Activated CD8-positive, alpha-beta T cell treated with anti-CD3 and anti-CD28 coated beads for 36 hours (primary cell): ENCODE results near the gene NFATC2. TPM values are rescaled to one million over a fixed set of nuclear protein-coding genes. Genes with fewer than 3 reads are reported as not detected.
"Not testable (repeated sequence)": the region's sequence is repeated elsewhere in the genome, so short reads cannot be mapped to it uniquely, and the experiment has no call there.

ENCODE experiments used
- ATAC-seq: fragments of 200-7000 bp; cut with Tn5 transposase; one replicate; pipeline ENCODE4 v1.10.0; 2021; ENCODE audit warnings: mild to moderate bottlenecking, moderate library complexity
- CTCF ChIA-PET: fragments of 350-600 bp; sonication (Branson Sonifier 250); formaldehyde crosslinking; loops from one replicate; lab custom pipeline; 2021; ENCODE audit warnings: antibody characterized with exemption; lab: Charles Lee
- POLR2A ChIA-PET: fragments of 350-600 bp; sonication (Branson Sonifier 250); formaldehyde crosslinking; loops from one replicate; lab custom pipeline; 2021; ENCODE audit warnings: antibody characterized with exemption; lab: Charles Lee
- DNase-seq: peaks from one replicate; pipeline ENCODE4 v3.0.0-alpha.2; 2020
- H3K27ac Mint-ChIP-seq: one replicate; pipeline ENCODE4 v1.8.0; 2021; ENCODE audit warnings: mild to moderate bottlenecking, mixed read lengths
- H3K27me3 Mint-ChIP-seq: one replicate; pipeline ENCODE4 v1.8.0; 2021; ENCODE audit warnings: mixed read lengths
- H3K36me3 Mint-ChIP-seq: one replicate; pipeline ENCODE4 v1.8.0; 2021; ENCODE audit warnings: low read depth, mixed read lengths
- H3K4me1 Mint-ChIP-seq: one replicate; pipeline ENCODE4 v1.8.0; 2021; ENCODE audit warnings: low read depth, mixed read lengths
- H3K4me3 Mint-ChIP-seq: one replicate; pipeline ENCODE4 v1.8.0; 2021; ENCODE audit warnings: mild to moderate bottlenecking, moderate library complexity, mixed read lengths
- H3K9me3 Mint-ChIP-seq: one replicate; pipeline ENCODE4 v1.8.0; 2021; ENCODE audit warnings: mixed read lengths
- CTCF ChIP-seq: fragments of 200-600 bp; IDR thresholded peaks from one replicate; pipeline ENCODE4 v1.8.0; 2022; ENCODE audit warnings: antibody characterized with exemption, mild to moderate bottlenecking
- intact Hi-C: fragments of 100-400 bp; cut with micrococcal nuclease; formaldehyde crosslinking; loops from one replicate; pipeline ENCODE4 v1.10.0; 2022
- total RNA-seq, 2 experiments: library from RNA; stranded (reverse); gene quantifications; one replicate each; pipeline ENCODE4 v1.2.3, GENCODE V29; 2021

The NFATC2 gene
- total RNA-seq, 2 experiments from 2014 or later = 38.3 to 40.9 TPM

DNA sequence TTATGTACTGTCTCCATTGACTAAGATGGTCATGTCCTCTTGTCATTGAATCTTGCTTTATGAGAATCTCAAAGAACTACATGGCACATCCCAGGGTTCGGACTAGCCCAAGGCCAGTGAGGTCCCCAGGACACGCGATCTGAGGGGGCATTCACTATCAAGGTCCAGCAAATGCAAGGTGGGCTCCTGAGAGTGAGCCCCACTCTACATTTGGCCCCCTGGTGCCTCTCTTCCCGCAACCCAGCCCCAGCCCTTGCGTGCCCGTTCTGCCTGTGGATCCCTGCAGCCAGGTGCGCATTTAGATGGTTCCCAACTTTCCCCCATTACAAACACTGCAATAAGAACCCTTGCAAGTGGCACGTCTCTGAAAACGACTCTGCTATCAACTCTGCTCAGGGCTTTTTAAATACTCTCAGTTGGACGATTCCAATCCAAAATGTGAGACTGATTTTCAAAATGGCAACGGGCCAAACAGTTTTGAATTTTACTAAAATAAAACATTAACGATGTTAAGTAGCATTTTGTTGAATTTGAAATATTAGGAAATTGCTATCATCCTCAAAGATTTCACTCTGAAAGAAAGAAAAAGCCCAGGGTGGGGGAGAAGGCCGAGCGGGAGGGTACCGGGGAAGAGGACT is 59.6 kb downstream of the NFATC2 start:
- peaks cover 2% of the 10 kb centered on the region for H3K9me3 Mint-ChIP-seq
- peaks cover 78% of the 10 kb centered on the region for H3K36me3 Mint-ChIP-seq
- ATAC-seq (no peak), DNase-seq (no peak)
- POLR2A ChIA-PET = interaction anchor here (1.2 to 4.1 kb wide), 6 partner anchors 11 to 46 kb away, joined by 4 to 56 read pairs (median 16); no protein-coding TSS in a partner anchor
- H3K27me3 Mint-ChIP-seq = no peaks in the 10 kb centered on the region
- H3K4me1 Mint-ChIP-seq = peaks cover 94% of the 10 kb centered on the region
- H3K27ac Mint-ChIP-seq = peak overlapping the region; percentile 99
- TF ChIP-seq CTCF = no peak
- no peak overlapping the region for H3K4me3 Mint-ChIP-seq
- intact Hi-C loops = no loop called here
- CTCF ChIA-PET = interaction anchor here (1.7 to 3.1 kb wide), 3 partner anchors 10 to 59 kb away, joined by 9 to 18 read pairs (median 10); partner anchors contain the start of gene NFATC2

GRCh38 chr20:51481341-51481914 is 61.1 kb downstream of the NFATC2 start:
- peak; percentile 80 for DNase-seq
- Mint-ChIP-seq H3K27me3 (no peaks in the 10 kb centered on the region), H3K27ac (peak overlapping the region; percentile 99), H3K4me1 (peaks cover 91% of the 10 kb centered on the region), H3K36me3 (peaks cover 79% of the 10 kb centered on the region), H3K4me3 (peak overlapping the region; percentile 65), H3K9me3 (peaks cover 5% of the 10 kb centered on the region)
- no peak for TF ChIP-seq CTCF
- CTCF ChIA-PET = interaction anchor here (0.7 to 3.1 kb wide), 10 partner anchors 8 to 114 kb away, joined by 3 to 18 read pairs (median 7); partner anchors contain the start of gene NFATC2
- intact Hi-C loops = loop anchor here (1.0 to 2.0 kb wide), 3 partner anchors 16 to 59 kb away; no protein-coding TSS in a partner anchor
- peak; percentile 28 for ATAC-seq
- POLR2A ChIA-PET = interaction anchor here (0.5 to 4.1 kb wide), 15 partner anchors 10 to 81 kb away, joined by 3 to 56 read pairs (median 10); partner anchors contain the start of gene NFATC2

GRCh38 chr20:51480507-51481270 is 61.8 kb downstream of the NFATC2 start:
- H3K9me3 Mint-ChIP-seq = peaks cover 5% of the 10 kb centered on the region
- H3K27ac Mint-ChIP-seq = peak overlapping the region; percentile 99
- DNase-seq (peak; percentile 93), ATAC-seq (peak; percentile 89)
- TF ChIP-seq CTCF = no peak
- intact Hi-C loops = loop anchor here (1.0 to 2.0 kb wide), 3 partner anchors 17 to 60 kb away; no protein-coding TSS in a partner anchor
- peaks cover 89% of the 10 kb centered on the region for H3K4me1 Mint-ChIP-seq
- POLR2A ChIA-PET = interaction anchor here (0.9 to 4.1 kb wide), 16 partner anchors 10 to 114 kb away, joined by 3 to 56 read pairs (median 8); partner anchors contain the start of gene NFATC2
- no peaks in the 10 kb centered on the region for H3K27me3 Mint-ChIP-seq
- H3K4me3 Mint-ChIP-seq = peak overlapping the region; percentile 65
- H3K36me3 Mint-ChIP-seq = peaks cover 77% of the 10 kb centered on the region
- CTCF ChIA-PET = interaction anchor here (0.7 to 3.1 kb wide), 9 partner anchors 8 to 77 kb away, joined by 3 to 18 read pairs (median 5); partner anchors contain the start of gene NFATC2

DNA sequence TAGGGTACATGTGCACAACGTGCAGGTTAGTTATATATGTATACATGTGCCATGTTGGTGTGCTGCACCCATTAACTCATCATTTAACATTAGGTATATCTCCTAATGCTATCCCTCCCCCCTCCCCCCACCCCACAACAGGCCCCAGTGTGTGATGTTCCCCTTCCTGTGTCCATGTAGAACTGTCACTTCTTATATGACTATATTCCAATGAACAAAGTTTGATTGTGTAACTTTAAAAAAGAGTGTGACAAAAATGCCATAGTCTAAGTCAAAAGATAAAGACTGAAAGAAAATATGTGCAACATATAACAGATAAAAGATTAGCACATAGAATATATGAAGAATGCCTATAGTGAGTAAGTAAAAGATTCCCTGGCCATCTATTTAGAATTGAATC is 66.4 kb downstream of the NFATC2 start:
- CTCF ChIA-PET, intact Hi-C loops, H3K9me3 Mint-ChIP-seq, H3K4me3 Mint-ChIP-seq, DNase-seq, ATAC-seq, H3K27me3 Mint-ChIP-seq: not testable (repeated sequence)
- peak overlapping the region; percentile 6 for H3K27ac Mint-ChIP-seq
- peaks cover 68% of the 10 kb centered on the region for H3K4me1 Mint-ChIP-seq
- POLR2A ChIA-PET = interaction anchor here (0.6 to 1.5 kb wide), 3 partner anchors 70 to 73 kb away, joined by 3 to 5 read pairs (median 4); no protein-coding TSS in a partner anchor
- H3K36me3 Mint-ChIP-seq = peaks cover 80% of the 10 kb centered on the region

DNA sequence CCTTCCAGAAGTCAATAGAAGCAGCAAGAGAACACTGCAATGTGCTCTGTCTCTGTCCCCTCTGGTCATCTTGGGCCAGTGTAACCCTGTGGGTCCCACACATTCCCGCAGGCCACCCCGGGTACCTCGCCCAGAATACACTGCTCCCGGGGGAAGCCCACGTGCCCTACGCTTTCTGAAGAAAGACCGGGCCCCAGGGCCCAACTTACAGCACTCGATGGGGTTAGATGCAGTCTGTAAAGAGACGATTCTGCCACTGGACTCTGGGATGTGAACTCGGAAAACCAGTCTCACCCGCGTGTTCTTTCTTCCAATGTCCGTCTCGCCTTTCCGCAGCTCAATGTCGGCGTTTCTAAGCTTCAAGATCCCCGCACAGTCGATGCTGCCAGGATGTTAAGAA is 68.7 kb downstream of the NFATC2 start:
- DNase-seq (no peak), ATAC-seq (no peak)
- TF ChIP-seq CTCF = no peak
- Mint-ChIP-seq H3K36me3 (peaks cover 86% of the 10 kb centered on the region), H3K9me3 (peaks cover 7% of the 10 kb centered on the region), H3K27me3 (no peaks in the 10 kb centered on the region), H3K27ac (no peak overlapping the region), H3K4me1 (peaks cover 66% of the 10 kb centered on the region), H3K4me3 (no peak overlapping the region)
- CTCF ChIA-PET = interaction anchor here (1.4 to 1.6 kb wide), 3 partner anchors 8 to 121 kb away, joined by 3 to 8 read pairs (median 3); no protein-coding TSS in a partner anchor
- POLR2A ChIA-PET = interaction anchor here (1.0 to 1.3 kb wide), 2 partner anchors 67 to 69 kb away, joined by 3 to 4 read pairs; partner anchors contain the start of gene NFATC2
- intact Hi-C loops = loop anchor here (5.0 kb wide), 1 partner anchor 71 kb away; no protein-coding TSS in a partner anchor
